Neural cell (in vitro differentiated cells): ENCODE measurements around the gene SAMM50.

ENCODE experiments used
- EP300 ChIP-seq: fragments of 450-650 bp; conservative IDR thresholded peaks from 2 replicates; pipeline ENCODE4 v1.6.1; 2014; ENCODE audit warnings: antibody characterized with exemption, mild to moderate bottlenecking, moderate library complexity; ENCODE audit not compliant: poor library complexity, severe bottlenecking
- EZH2 ChIP-seq: fragments of 200-600, 300-800 bp; shearing (Covaris generic), sonication (generic); IDR thresholded peaks from 2 replicates; pipeline ENCODE4 v1.6.1; 2014; ENCODE audit warnings: antibody characterized with exemption, low read length, borderline replicate concordance, mild to moderate bottlenecking; ENCODE audit not compliant: insufficient read depth, poor library complexity, severe bottlenecking
- MXI1 ChIP-seq: fragments of 450-650 bp; conservative IDR thresholded peaks from 2 replicates; pipeline ENCODE4 v1.6.1; 2014; ENCODE audit warnings: antibody characterized with exemption, mild to moderate bottlenecking; ENCODE audit not compliant: poor library complexity, severe bottlenecking
- POLR2AphosphoS5 ChIP-seq: IDR thresholded peaks from 2 replicates; pipeline ENCODE4 v1.6.1; 2012
- RAD21 ChIP-seq: fragments of 450-650 bp; conservative IDR thresholded peaks from 2 replicates; pipeline ENCODE4 v1.6.1; 2014; ENCODE audit warnings: antibody characterized with exemption, mild to moderate bottlenecking, moderate library complexity
- SMC3 ChIP-seq: fragments of 450-650 bp; conservative IDR thresholded peaks from 2 replicates; pipeline ENCODE4 v1.6.1; 2014; ENCODE audit warnings: antibody characterized with exemption, mild to moderate bottlenecking, moderate library complexity; ENCODE audit not compliant: poor library complexity
- TF ChIP-seq, protein P1 (sequence below): fragments of 450-650 bp; IDR thresholded peaks from 2 replicates; pipeline ENCODE4 v1.5.1; 2014; ENCODE audit warnings: antibody characterized with exemption, mild to moderate bottlenecking, moderate library complexity; ENCODE audit not compliant: poor library complexity, severe bottlenecking
- TF ChIP-seq, protein P2 (sequence below): IDR thresholded peaks from 2 replicates; pipeline ENCODE4 v1.6.1; 2012; ENCODE audit warnings: borderline replicate concordance

DNA sequence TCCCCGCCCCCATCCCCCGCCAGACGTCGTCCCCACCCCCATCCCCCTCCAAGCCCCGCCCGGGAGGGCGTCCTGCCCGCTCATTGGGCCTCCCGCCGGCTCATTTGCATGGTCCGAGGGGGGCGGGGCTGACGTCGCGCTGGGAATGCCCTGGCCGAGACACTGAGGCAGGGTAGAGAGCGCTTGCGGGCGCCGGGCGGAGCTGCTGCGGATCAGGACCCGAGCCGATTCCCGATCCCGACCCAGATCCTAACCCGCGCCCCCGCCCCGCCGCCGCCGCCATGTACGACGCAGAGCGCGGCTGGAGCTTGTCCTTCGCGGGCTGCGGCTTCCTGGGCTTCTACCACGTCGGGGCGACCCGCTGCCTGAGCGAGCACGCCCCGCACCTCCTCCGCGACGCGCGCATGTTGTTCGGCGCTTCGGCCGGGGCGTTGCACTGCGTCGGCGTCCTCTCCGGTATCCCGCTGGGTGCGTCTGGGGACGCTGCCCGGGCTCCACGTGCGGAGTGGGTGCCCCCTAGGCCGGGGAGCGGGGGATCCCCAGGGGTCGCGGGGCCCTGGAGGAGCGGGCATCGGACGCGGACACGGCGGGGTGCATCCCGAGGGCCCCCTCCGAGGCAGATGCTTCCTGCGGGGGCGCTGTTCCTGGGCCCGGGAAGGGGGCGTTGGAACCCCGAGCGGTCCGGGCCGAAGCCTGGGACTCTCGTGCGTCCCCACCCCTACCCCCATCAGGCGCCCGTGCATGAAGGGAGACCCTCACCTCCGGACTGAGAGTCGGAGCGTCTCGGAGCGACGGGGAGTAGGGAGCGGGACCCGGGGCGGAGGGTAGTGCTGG, 31.4 kb upstream of the SAMM50 start, which contains the start of gene PNPLA3:
- TF ChIP-seq, protein P1, sequence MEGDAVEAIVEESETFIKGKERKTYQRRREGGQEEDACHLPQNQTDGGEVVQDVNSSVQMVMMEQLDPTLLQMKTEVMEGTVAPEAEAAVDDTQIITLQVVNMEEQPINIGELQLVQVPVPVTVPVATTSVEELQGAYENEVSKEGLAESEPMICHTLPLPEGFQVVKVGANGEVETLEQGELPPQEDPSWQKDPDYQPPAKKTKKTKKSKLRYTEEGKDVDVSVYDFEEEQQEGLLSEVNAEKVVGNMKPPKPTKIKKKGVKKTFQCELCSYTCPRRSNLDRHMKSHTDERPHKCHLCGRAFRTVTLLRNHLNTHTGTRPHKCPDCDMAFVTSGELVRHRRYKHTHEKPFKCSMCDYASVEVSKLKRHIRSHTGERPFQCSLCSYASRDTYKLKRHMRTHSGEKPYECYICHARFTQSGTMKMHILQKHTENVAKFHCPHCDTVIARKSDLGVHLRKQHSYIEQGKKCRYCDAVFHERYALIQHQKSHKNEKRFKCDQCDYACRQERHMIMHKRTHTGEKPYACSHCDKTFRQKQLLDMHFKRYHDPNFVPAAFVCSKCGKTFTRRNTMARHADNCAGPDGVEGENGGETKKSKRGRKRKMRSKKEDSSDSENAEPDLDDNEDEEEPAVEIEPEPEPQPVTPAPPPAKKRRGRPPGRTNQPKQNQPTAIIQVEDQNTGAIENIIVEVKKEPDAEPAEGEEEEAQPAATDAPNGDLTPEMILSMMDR = peak; percentile 67
- TF ChIP-seq EP300 = peak; percentile 45
- TF ChIP-seq MXI1 = peak; percentile 88
- TF ChIP-seq, protein P2, sequence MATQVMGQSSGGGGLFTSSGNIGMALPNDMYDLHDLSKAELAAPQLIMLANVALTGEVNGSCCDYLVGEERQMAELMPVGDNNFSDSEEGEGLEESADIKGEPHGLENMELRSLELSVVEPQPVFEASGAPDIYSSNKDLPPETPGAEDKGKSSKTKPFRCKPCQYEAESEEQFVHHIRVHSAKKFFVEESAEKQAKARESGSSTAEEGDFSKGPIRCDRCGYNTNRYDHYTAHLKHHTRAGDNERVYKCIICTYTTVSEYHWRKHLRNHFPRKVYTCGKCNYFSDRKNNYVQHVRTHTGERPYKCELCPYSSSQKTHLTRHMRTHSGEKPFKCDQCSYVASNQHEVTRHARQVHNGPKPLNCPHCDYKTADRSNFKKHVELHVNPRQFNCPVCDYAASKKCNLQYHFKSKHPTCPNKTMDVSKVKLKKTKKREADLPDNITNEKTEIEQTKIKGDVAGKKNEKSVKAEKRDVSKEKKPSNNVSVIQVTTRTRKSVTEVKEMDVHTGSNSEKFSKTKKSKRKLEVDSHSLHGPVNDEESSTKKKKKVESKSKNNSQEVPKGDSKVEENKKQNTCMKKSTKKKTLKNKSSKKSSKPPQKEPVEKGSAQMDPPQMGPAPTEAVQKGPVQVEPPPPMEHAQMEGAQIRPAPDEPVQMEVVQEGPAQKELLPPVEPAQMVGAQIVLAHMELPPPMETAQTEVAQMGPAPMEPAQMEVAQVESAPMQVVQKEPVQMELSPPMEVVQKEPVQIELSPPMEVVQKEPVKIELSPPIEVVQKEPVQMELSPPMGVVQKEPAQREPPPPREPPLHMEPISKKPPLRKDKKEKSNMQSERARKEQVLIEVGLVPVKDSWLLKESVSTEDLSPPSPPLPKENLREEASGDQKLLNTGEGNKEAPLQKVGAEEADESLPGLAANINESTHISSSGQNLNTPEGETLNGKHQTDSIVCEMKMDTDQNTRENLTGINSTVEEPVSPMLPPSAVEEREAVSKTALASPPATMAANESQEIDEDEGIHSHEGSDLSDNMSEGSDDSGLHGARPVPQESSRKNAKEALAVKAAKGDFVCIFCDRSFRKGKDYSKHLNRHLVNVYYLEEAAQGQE = peak; percentile 75
- peak; percentile 86 for TF ChIP-seq POLR2AphosphoS5
- peak; percentile 22 for TF ChIP-seq SMC3
- no peak for TF ChIP-seq EZH2
- TF ChIP-seq RAD21 = peak; percentile 35
